H1 (cell line): ENCODE results near the gene FFAR2. TPM values are rescaled to one million over a fixed set of nuclear protein-coding genes. Genes with fewer than 3 reads are reported as not detected.

ENCODE experiments used
- CTCF ChIA-PET: fragments of 300-600 bp; sonication (Branson Sonifier 250); formaldehyde crosslinking; loops from one replicate; lab custom pipeline; 2021; ENCODE audit not compliant: partially characterized antibody; lab: Charles Lee
- POLR2A ChIA-PET: fragments of 300-600 bp; sonication (Branson Sonifier 250); formaldehyde crosslinking; loops from one replicate; lab custom pipeline; 2021; ENCODE audit warnings: inconsistent platforms; ENCODE audit not compliant: partially characterized antibody; lab: Charles Lee
- DNase-seq, 2 experiments: peaks; one replicate each; pipeline versions ENCODE4 v3.0.0 to v3.0.0-alpha.2; 2010 to 2022; ENCODE audit warnings: low spot score in 2 of 2, low read depth in 1 of 2, mixed read lengths in 1 of 2
- FAIRE-seq: peaks from 2 replicates; lab custom pipeline; 2011; peaks lifted over from hg19 to GRCh38; lab: Jason Lieb, UNC
- H2AFZ ChIP-seq: 2 replicates; pipeline ENCODE4 v1.8.1; 2012; ENCODE audit warnings: low read length, inconsistent platforms
- H2AK5ac ChIP-seq: 2 replicates; pipeline ENCODE4 v1.6.1; 2013; ENCODE audit warnings: low read depth, low read length
- H2BK120ac ChIP-seq: replicated peaks from 2 replicates; pipeline ENCODE3; 2013; ENCODE audit warnings: low read depth, low read length, inconsistent platforms
- H2BK12ac ChIP-seq: 2 replicates; pipeline ENCODE4 v1.6.1; 2013; ENCODE audit warnings: low read depth, low read length
- H2BK15ac ChIP-seq: 2 replicates; pipeline ENCODE4 v1.6.1; 2013; ENCODE audit warnings: low read length
- H2BK20ac ChIP-seq: 2 replicates; pipeline ENCODE4 v1.6.1; 2013; ENCODE audit warnings: low read length
- H2BK5ac ChIP-seq: 2 replicates; pipeline ENCODE4 v1.6.1; 2013; ENCODE audit warnings: low read depth, low read length
- H3K14ac ChIP-seq: 2 replicates; pipeline ENCODE4 v1.6.1; 2013; ENCODE audit warnings: inconsistent platforms; ENCODE audit not compliant: insufficient read length
- H3K18ac ChIP-seq: 2 replicates; pipeline ENCODE4 v1.6.1; 2013; ENCODE audit warnings: low read length; ENCODE audit errors: extremely low read depth
- H3K23ac ChIP-seq: 2 replicates; pipeline ENCODE4 v1.6.1; 2013; ENCODE audit warnings: inconsistent platforms; ENCODE audit not compliant: insufficient read length
- H3K23me2 ChIP-seq: 2 replicates; pipeline ENCODE4 v1.6.1; 2013; ENCODE audit warnings: low read depth, low read length
- H3K27ac ChIP-seq: 2 replicates; pipeline ENCODE4 v1.6.1; 2011; ENCODE audit warnings: low read depth, low read length, inconsistent platforms
- H3K27me3 ChIP-seq, 4 experiments: replicated peaks in 1 of 4; 1 replicate in 1 of 4; 2 replicates in 3 of 4; pipeline versions ENCODE4 v1.6.1 to v1.8.1; 2011 to 2013; ENCODE audit warnings: low read length in 3 of 4, mild to moderate bottlenecking in 3 of 4, inconsistent platforms in 2 of 4, mixed read lengths in 2 of 4, moderate library complexity in 1 of 4; ENCODE audit not compliant: control insufficient read depth in 3 of 4, insufficient read depth in 3 of 4; ENCODE audit errors: extremely low read depth in 1 of 4
- H3K36me3 ChIP-seq, 4 experiments: 2 replicates each; pipeline versions ENCODE4 v1.6.1 to v1.8.1; 2011 to 2013; ENCODE audit warnings: mild to moderate bottlenecking in 4 of 4, low read length in 3 of 4, moderate library complexity in 2 of 4, control low read depth in 1 of 4, inconsistent platforms in 1 of 4; ENCODE audit not compliant: insufficient read depth in 4 of 4, control insufficient read depth in 2 of 4
- H3K4ac ChIP-seq: replicated peaks from 2 replicates; pipeline ENCODE3; 2013; ENCODE audit warnings: low read length, low read depth, mixed read lengths, inconsistent platforms; ENCODE audit not compliant: insufficient read length
- H3K4me1 ChIP-seq, 4 experiments: replicated peaks in 1 of 4; 1 replicate in 1 of 4; 2 replicates in 3 of 4; pipeline versions ENCODE4 v1.6.1 to v1.8.1; 2011 to 2013; ENCODE audit warnings: low read length in 3 of 4, inconsistent platforms in 2 of 4, mixed read lengths in 1 of 4; ENCODE audit not compliant: insufficient read depth in 4 of 4, control insufficient read depth in 3 of 4
- H3K4me2 ChIP-seq, 2 experiments: 2 replicates each; pipeline versions ENCODE4 v1.6.1 to v1.8.1; 2011 to 2013; ENCODE audit warnings: low read depth in 2 of 2, low read length in 2 of 2, control low read depth in 1 of 2, inconsistent platforms in 1 of 2, mild to moderate bottlenecking in 1 of 2; ENCODE audit not compliant: insufficient read depth in 1 of 2
- H3K4me3 ChIP-seq, 4 experiments: fragments of 200-600, 300-600 bp in 1 of 4; sonication (generic), shearing (Covaris generic), sonication (Bioruptor Twin) in 1 of 4; 2 replicates each; pipeline versions ENCODE4 v1.5.1 to v1.8.1; 2011 to 2016; ENCODE audit warnings: low read length in 4 of 4, low read depth in 3 of 4, control low read depth in 2 of 4, inconsistent platforms in 2 of 4, mild to moderate bottlenecking in 2 of 4, mixed read lengths in 1 of 4, moderate library complexity in 1 of 4; ENCODE audit not compliant: insufficient read depth in 2 of 4; ENCODE audit errors: extremely low read depth in 1 of 4
- H3K56ac ChIP-seq: replicated peaks from 2 replicates; pipeline ENCODE3; 2013; ENCODE audit warnings: low read depth, mild to moderate bottlenecking, mixed read lengths, low read length, inconsistent platforms; ENCODE audit not compliant: insufficient read length
- H3K79me1 ChIP-seq: 2 replicates; pipeline ENCODE4 v1.6.1; 2013; ENCODE audit warnings: low read depth, low read length, control low read depth
- H3K79me2 ChIP-seq, 2 experiments: 2 replicates each; pipeline versions ENCODE4 v1.6.1 to v1.8.1; 2012 to 2013; ENCODE audit warnings: low read length in 2 of 2, mild to moderate bottlenecking in 2 of 2, inconsistent platforms in 1 of 2; ENCODE audit not compliant: insufficient read depth in 2 of 2, control insufficient read depth in 1 of 2
- H3K9ac ChIP-seq, 4 experiments: replicated peaks in 1 of 4; 1 replicate in 1 of 4; 2 replicates in 3 of 4; pipeline versions ENCODE4 v1.6.1 to v1.8.1; 2011 to 2013; ENCODE audit warnings: low read depth in 3 of 4, low read length in 3 of 4, control low read depth in 2 of 4, mild to moderate bottlenecking in 2 of 4, moderate library complexity in 2 of 4, inconsistent platforms in 1 of 4; ENCODE audit errors: extremely low read depth in 1 of 4
- H3K9me3 ChIP-seq, 2 experiments: 2 replicates each; pipeline versions ENCODE4 v1.6.1 to v1.8.1; 2012 to 2013; ENCODE audit warnings: mild to moderate bottlenecking in 2 of 2, moderate library complexity in 2 of 2, control low read depth in 1 of 2, inconsistent platforms in 1 of 2, low read depth in 1 of 2, low read length in 1 of 2, mixed read lengths in 1 of 2; ENCODE audit not compliant: insufficient read depth in 2 of 2
- H4K20me1 ChIP-seq, 2 experiments: replicated peaks in 1 of 2; 2 replicates each; pipeline versions ENCODE3 to v1.8.1; 2011 to 2013; ENCODE audit warnings: inconsistent platforms in 2 of 2, low read length in 2 of 2, mild to moderate bottlenecking in 1 of 2; ENCODE audit not compliant: insufficient read depth in 2 of 2, control insufficient read depth in 1 of 2
- H4K5ac ChIP-seq: 2 replicates; pipeline ENCODE4 v1.6.1; 2013; ENCODE audit warnings: low read length, low read depth, mixed read lengths, inconsistent platforms; ENCODE audit not compliant: insufficient read length
- H4K8ac ChIP-seq: 2 replicates; pipeline ENCODE4 v1.8.0; 2013; ENCODE audit warnings: mild to moderate bottlenecking, moderate library complexity, low read length, inconsistent platforms; ENCODE audit not compliant: insufficient read depth; ENCODE audit errors: extremely low read depth
- H4K91ac ChIP-seq: replicated peaks from 2 replicates; pipeline ENCODE3; 2013; ENCODE audit warnings: low read length, mixed read lengths, inconsistent platforms; ENCODE audit not compliant: insufficient read length
- BCL11A ChIP-seq, 2 experiments: IDR thresholded peaks; one replicate each; pipeline ENCODE4 v1.6.1; 2011; ENCODE audit warnings: low read depth in 2 of 2, low read length in 2 of 2, mild to moderate bottlenecking in 2 of 2
- CREB1 ChIP-seq: IDR thresholded peaks from 2 replicates; pipeline ENCODE4 v1.6.1; 2012; ENCODE audit warnings: inconsistent platforms
- GTF2F1 ChIP-seq: IDR thresholded peaks from 2 replicates; pipeline ENCODE4 v1.6.1; 2012; ENCODE audit warnings: low read depth, low read length, improper control_type of control experiment, borderline replicate concordance
- KDM1A ChIP-seq: fragments of 200-600, 300-600 bp; sonication (generic); IDR thresholded peaks from 2 replicates; pipeline ENCODE4 v1.7.1; 2016; ENCODE audit warnings: mild to moderate bottlenecking, low read length, borderline replicate concordance
- MAX ChIP-seq: IDR thresholded peaks from 2 replicates; pipeline ENCODE4 v1.6.1; 2012; ENCODE audit warnings: inconsistent platforms
- RFX5 ChIP-seq: IDR thresholded peaks from 2 replicates; pipeline ENCODE4 v1.6.1; 2011; ENCODE audit warnings: low read depth, low read length, improper control_type of control experiment, borderline replicate concordance
- SAP30 ChIP-seq: fragments of 300-600 bp; sonication (generic); IDR thresholded peaks from 2 replicates; pipeline ENCODE4 v1.7.1; 2012; ENCODE audit warnings: low read length, moderate library complexity, mild to moderate bottlenecking, inconsistent platforms; ENCODE audit not compliant: insufficient read depth, insufficient replicate concordance
- SP1 ChIP-seq: IDR thresholded peaks from 2 replicates; pipeline ENCODE4 v1.6.1; 2011; ENCODE audit warnings: low read depth, low read length
- SP2 ChIP-seq: IDR thresholded peaks from 2 replicates; pipeline ENCODE4 v1.6.1; 2012; ENCODE audit warnings: mild to moderate bottlenecking, low read length, inconsistent platforms
- TAF7 ChIP-seq: optimal IDR thresholded peaks from 2 replicates; pipeline ENCODE3; 2011; ENCODE audit warnings: low read depth, mild to moderate bottlenecking, inconsistent platforms, low read length, moderate library complexity, borderline replicate concordance
- ZNF274 ChIP-seq: IDR thresholded peaks from 2 replicates; pipeline ENCODE4 v1.7.0; 2012; ENCODE audit warnings: low read length, borderline replicate concordance; ENCODE audit errors: extremely low read depth
- WGBS, 2 experiments: shearing (Covaris generic) in 1 of 2; methylation state at CpG; one replicate each; pipeline versions ENCODE4 v1.1.6 to v1.1.7; 2013 to 2015; ENCODE audit warnings: low lambda C conversion rate in 2 of 2, mixed read lengths in 2 of 2, inconsistent platforms in 1 of 2, low coverage in 1 of 2, missing lambda C conversion rate in 1 of 2; ENCODE audit not compliant: insufficient replicate concordance in 2 of 2, insufficient coverage in 1 of 2, insufficient read length in 1 of 2; ENCODE audit errors: extremely low coverage in 1 of 2, missing lambda C conversion rate in 1 of 2; 5-methylcytosine and 5-hydroxymethylcytosine counted together
- polyA plus RNA-seq, 7 experiments: library from polyadenylated mRNA; depleted of rRNA in 3 of 7; stranded (reverse) in 5 of 7; unstranded in 2 of 7; fragments of >200 nt in 5 of 7; fragments of 200-250 nt in 2 of 7; gene quantifications; 1 replicate in 5 of 7; 2 replicates in 1 of 7; 4 replicates in 1 of 7; pipeline versions ENCODE4 v1.2.1 to v1.2.3, GENCODE V29; 2011 to 2013; ENCODE audit warnings: missing spikeins in 2 of 7, mixed read lengths in 2 of 7
- total RNA-seq: library from RNA; stranded (reverse); fragmentation: NEBNext Ultra II Directional; extraction: Animal tissue kit (Norgen Biotek cat#: 25700); gene quantifications from 2 replicates; pipeline ENCODE4 v1.2.1, GENCODE V29; 2021

FFAR2 gene
- total and polyA plus RNA-seq, 2 of the 8 experiments (the other 6 are each of a cell fraction or from before 2014, with no cell fraction given) = not detected

- Histone ChIP-seq H3K79me1 (no peaks in the 10 kb centered on the region), H3K36me3 (no peaks in the 10 kb centered on the region), H3K9ac (no peak overlapping the region), H4K5ac (no peak overlapping the region), H3K4me2 (no peak overlapping the region), H2BK12ac (no peak overlapping the region), H3K9me3 (no peaks in the 10 kb centered on the region), H4K91ac (no peak overlapping the region), H2BK120ac (no peak overlapping the region), H3K27me3 (no peaks in the 10 kb centered on the region), H3K4ac (no peak overlapping the region), H2AFZ (no peak overlapping the region), H3K4me3 (no peak overlapping the region), H3K79me2 (no peaks in the 10 kb centered on the region), H3K56ac (no peak overlapping the region), H3K4me1 (no peaks in the 10 kb centered on the region), H2AK5ac (no peak overlapping the region), H3K23me2 (peaks cover 1% of the 10 kb centered on the region; the same call in 1 of the 2 replicates), H2BK15ac (no peak overlapping the region), H3K18ac (no peak overlapping the region), H3K14ac (no peak overlapping the region), H3K23ac (no peak overlapping the region), H2BK20ac (no peak overlapping the region), H2BK5ac (no peak overlapping the region), H3K27ac (no peak overlapping the region), H4K20me1 (no peaks in the 10 kb centered on the region), H4K8ac (no peak overlapping the region)
- 84% methylated on average over 9 of the region's 10 CpGs; no CpG with 5 or more reads in 1 of the 2 experiments for WGBS, 2 experiments
- DNase-seq (no peak), FAIRE-seq (no peak)
- ChIA-PET POLR2A (no interaction called here), CTCF (interaction anchor here (1.1 to 2.3 kb wide), 5 partner anchors 9 to 19 kb away, joined by 3 to 17 read pairs (median 3); no protein-coding TSS in a partner anchor)
- TF ChIP-seq ZNF274 = no peak
- no peak for TF ChIP-seq SP1
- TF ChIP-seq BCL11A (IDR thresholded peaks at IDR 0.05; ENCODE audit: low read depth in 2 of 2, low read length in 2 of 2) = no peak
- no peak for TF ChIP-seq RFX5
- no peak for TF ChIP-seq SAP30
- no peak for TF ChIP-seq SP2
- TF ChIP-seq KDM1A = no peak
- no peak for TF ChIP-seq MAX
- no peak for TF ChIP-seq TAF7
- TF ChIP-seq CREB1 = no peak
- no peak for TF ChIP-seq GTF2F1
Observed at GRCh38 chr19:35458731-35459391, 10.8 kb downstream of the FFAR2 start.
